Tibial nerve (tissue), 4 donors: ENCODE results near the gene PGD.

Source experiments
- CTCF ChIP-seq, 5 experiments: fragments of 200-600 bp in 3 of 5; fragments of 450-650 bp in 2 of 5; sonication (generic) in 3 of 5; IDR thresholded peaks; one replicate each; pipeline ENCODE4 v1.5.1; 2016 to 2019; ENCODE audit warnings: antibody characterized with exemption in 5 of 5, mild to moderate bottlenecking in 3 of 5, moderate library complexity in 2 of 5
- EP300 ChIP-seq, 2 donors: sonication (generic); formaldehyde crosslinking; IDR thresholded peaks; one replicate each; pipeline ENCODE4 v1.6.1; 2017; ENCODE audit warnings: antibody characterized with exemption in 2 of 2, mild to moderate bottlenecking in 1 of 2
- POLR2A ChIP-seq, 2 donors: fragments of 450-650 bp; IDR thresholded peaks; one replicate each; pipeline ENCODE4 v1.6.1; 2017; ENCODE audit warnings: antibody characterized with exemption in 2 of 2, mild to moderate bottlenecking in 2 of 2, moderate library complexity in 2 of 2

- TF ChIP-seq POLR2A (IDR thresholded peaks at IDR 0.05) (no peak), CTCF (IDR thresholded peaks at IDR 0.05) (no peak), EP300 (IDR thresholded peaks at IDR 0.05) (no peak)
These were observed 2.4 kb downstream of the PGD start for GRCh38 chr1:10401281-10401680.
